ENCODE data around the gene SETD7. TPM values are rescaled to one million over a fixed set of nuclear protein-coding genes. Genes with fewer than 3 reads are reported as not detected.
A peak's percentile ranks its signal among the peaks of the same experiment; 100 is the strongest.

SETD7 gene
- total and polyA plus RNA-seq, 2 donors (not counting 1 experiment from before 2014, with no cell fraction given): 5.1 to 13.0 TPM

DNA sequence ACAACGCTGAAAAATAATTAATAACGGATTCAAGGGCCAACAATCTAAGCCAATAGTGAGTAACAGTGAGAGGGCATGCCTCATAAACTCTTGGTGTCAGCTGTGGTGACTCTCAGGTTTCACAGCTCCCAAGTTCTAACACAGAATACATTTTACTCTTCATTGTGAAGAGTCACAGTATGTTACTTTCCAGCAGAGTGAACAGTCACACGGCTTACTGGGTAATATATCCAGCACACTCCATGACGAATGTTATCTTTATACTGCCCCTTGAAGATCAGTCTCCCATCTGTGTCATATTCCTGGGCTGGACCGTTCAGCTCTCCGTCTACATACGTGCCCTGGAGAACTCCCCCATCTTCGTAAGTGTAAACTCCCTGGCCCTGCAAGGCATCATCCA, 23.1 kb downstream of the SETD7 start:
- peaks cover 0 to 12% of the 10 kb centered on the region in 2 experiments for H3K36me3 ChIP-seq (replicated peaks in 1 of 2; ENCODE audit: control extremely low read depth in 1 of 2, control insufficient read depth in 1 of 2, extremely low read depth in 1 of 2, insufficient read depth in 2 of 2, low read length in 1 of 2)
- TF ChIP-seq EZH2 (IDR thresholded peaks at IDR 0.05; ENCODE audit: borderline replicate concordance, insufficient read depth, low read depth, low read length, poor library complexity, severe bottlenecking): no peak
- no peak overlapping the region for H3K4me2 ChIP-seq (replicated peaks; ENCODE audit: low read depth, low read length, poor library complexity, severe bottlenecking)
- intact Hi-C loops (cut with micrococcal nuclease): loop anchor here (5.0 kb wide), 1 partner anchor 436 kb away; no protein-coding TSS in a partner anchor
- no peaks in the 10 kb centered on the region for H3K9me3 ChIP-seq (ENCODE audit: control extremely low read depth in 1 of 3, control insufficient read depth in 2 of 3, insufficient read depth in 1 of 3, low read length in 2 of 3)
- no peak overlapping the region for H3K27ac ChIP-seq (ENCODE audit: low read length in 2 of 2)
- Mint-ChIP-seq H3K4me3 (no peak overlapping the region), H3K4me1 (peaks cover 3% of the 10 kb centered on the region), H3K27me3 (no peaks in the 10 kb centered on the region), H3K9me3 (ENCODE audit: insufficient read depth) (no peaks in the 10 kb centered on the region), H3K27ac (no peak overlapping the region)
- H3K4me3 ChIP-seq (ENCODE audit: control extremely low read depth in 1 of 5, extremely low read depth in 1 of 5, insufficient read depth in 1 of 5, low read depth in 2 of 5, low read length in 4 of 5): no peak overlapping the region
- WGBS (ENCODE audit: insufficient coverage): 98% methylated on average over 4 of the region's 8 CpGs
- no peaks in the 10 kb centered on the region for H3K4me1 ChIP-seq (ENCODE audit: control insufficient read depth in 2 of 2, insufficient read depth in 2 of 2, low read length in 2 of 2)
- H4K20me1 ChIP-seq (ENCODE audit: control insufficient read depth, insufficient read depth, low read length, poor library complexity, severe bottlenecking): no peaks in the 10 kb centered on the region
- CTCF ChIA-PET: interaction anchor here (1.3 to 6.0 kb wide), 3 partner anchors 10 to 503 kb away, joined by 3 to 61 read pairs (median 9); no protein-coding TSS in a partner anchor
- ATAC-seq (ENCODE audit: low read depth) (no peak), DNase-seq (no peak)
- no peak overlapping the region for H2AFZ ChIP-seq (ENCODE audit: insufficient read depth, low read depth, low read length, poor library complexity, severe bottlenecking)
- no peaks in the 10 kb centered on the region for H3K27me3 ChIP-seq (replicated peaks in 1 of 4; ENCODE audit: control extremely low read depth in 1 of 4, control insufficient read depth in 3 of 4, insufficient read depth in 4 of 4, low read length in 3 of 4)
- POLR2A ChIA-PET: no interaction called here
- no peak overlapping the region for H3K9ac ChIP-seq (ENCODE audit: low read length)
- H3K79me2 ChIP-seq (ENCODE audit: control insufficient read depth, insufficient read depth, low read length): no peaks in the 10 kb centered on the region

DNA sequence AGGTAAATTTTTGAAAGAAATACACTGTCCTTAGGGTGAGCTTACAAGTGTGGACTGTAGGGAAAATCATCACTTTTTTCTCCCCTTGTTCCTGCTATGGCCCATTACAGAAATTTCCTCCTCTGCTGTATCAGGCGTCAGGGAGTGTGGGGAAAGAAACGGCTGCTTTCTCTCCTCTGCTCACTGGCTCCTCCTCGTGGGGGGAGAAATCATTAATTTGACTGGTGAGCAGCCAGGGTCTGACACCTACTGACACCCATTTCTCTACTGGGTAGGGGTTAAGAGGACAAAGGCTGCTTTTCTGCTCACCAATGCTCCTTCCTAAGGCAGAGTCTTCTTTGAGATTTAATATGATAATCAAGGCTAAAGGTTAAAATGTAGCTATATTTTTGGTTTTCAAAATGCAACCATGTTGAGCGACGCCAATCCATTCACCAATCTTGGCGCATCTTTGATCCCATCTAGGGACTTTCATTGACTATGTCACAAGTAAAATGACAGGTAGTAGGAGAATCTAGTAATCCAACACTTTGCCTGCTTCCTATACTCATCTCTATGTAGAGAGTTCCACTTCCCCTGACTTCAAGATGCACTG, 25.1 kb downstream of the SETD7 start:
- H3K4me3 Mint-ChIP-seq: no peak overlapping the region
- Histone ChIP-seq H2AFZ (ENCODE audit: insufficient read depth, low read depth, low read length, poor library complexity, severe bottlenecking) (no peak overlapping the region), H3K4me2 (replicated peaks; ENCODE audit: low read depth, low read length, poor library complexity, severe bottlenecking) (no peak overlapping the region), H3K36me3 (replicated peaks in 1 of 2; ENCODE audit: control extremely low read depth in 1 of 2, control insufficient read depth in 1 of 2, extremely low read depth in 1 of 2, insufficient read depth in 2 of 2, low read length in 1 of 2) (peaks cover 0 to 16% of the 10 kb centered on the region in 2 experiments), H3K27ac (ENCODE audit: low read length in 2 of 2) (no peak overlapping the region), H3K4me1 (ENCODE audit: control insufficient read depth in 2 of 2, insufficient read depth in 2 of 2, low read length in 2 of 2) (no peaks in the 10 kb centered on the region), H3K9me3 (ENCODE audit: control extremely low read depth in 1 of 3, control insufficient read depth in 2 of 3, insufficient read depth in 1 of 3, low read length in 2 of 3) (no peaks in the 10 kb centered on the region), H3K9ac (ENCODE audit: low read length) (no peak overlapping the region), H3K27me3 (replicated peaks in 1 of 4; ENCODE audit: control extremely low read depth in 1 of 4, control insufficient read depth in 3 of 4, insufficient read depth in 4 of 4, low read length in 3 of 4) (no peaks in the 10 kb centered on the region), H3K79me2 (ENCODE audit: control insufficient read depth, insufficient read depth, low read length) (no peaks in the 10 kb centered on the region), H3K4me3 (ENCODE audit: control extremely low read depth in 1 of 5, extremely low read depth in 1 of 5, insufficient read depth in 1 of 5, low read depth in 2 of 5, low read length in 4 of 5) (no peak overlapping the region), H4K20me1 (ENCODE audit: control insufficient read depth, insufficient read depth, low read length, poor library complexity, severe bottlenecking) (no peaks in the 10 kb centered on the region)
- no peak overlapping the region for H3K27ac Mint-ChIP-seq
- TF ChIP-seq, protein P1, sequence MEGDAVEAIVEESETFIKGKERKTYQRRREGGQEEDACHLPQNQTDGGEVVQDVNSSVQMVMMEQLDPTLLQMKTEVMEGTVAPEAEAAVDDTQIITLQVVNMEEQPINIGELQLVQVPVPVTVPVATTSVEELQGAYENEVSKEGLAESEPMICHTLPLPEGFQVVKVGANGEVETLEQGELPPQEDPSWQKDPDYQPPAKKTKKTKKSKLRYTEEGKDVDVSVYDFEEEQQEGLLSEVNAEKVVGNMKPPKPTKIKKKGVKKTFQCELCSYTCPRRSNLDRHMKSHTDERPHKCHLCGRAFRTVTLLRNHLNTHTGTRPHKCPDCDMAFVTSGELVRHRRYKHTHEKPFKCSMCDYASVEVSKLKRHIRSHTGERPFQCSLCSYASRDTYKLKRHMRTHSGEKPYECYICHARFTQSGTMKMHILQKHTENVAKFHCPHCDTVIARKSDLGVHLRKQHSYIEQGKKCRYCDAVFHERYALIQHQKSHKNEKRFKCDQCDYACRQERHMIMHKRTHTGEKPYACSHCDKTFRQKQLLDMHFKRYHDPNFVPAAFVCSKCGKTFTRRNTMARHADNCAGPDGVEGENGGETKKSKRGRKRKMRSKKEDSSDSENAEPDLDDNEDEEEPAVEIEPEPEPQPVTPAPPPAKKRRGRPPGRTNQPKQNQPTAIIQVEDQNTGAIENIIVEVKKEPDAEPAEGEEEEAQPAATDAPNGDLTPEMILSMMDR (IDR thresholded peaks at IDR 0.05): peak; percentile 82
- no peak for TF ChIP-seq EZH2 (IDR thresholded peaks at IDR 0.05; ENCODE audit: borderline replicate concordance, insufficient read depth, low read depth, low read length, poor library complexity, severe bottlenecking)
- peaks cover 3% of the 10 kb centered on the region for H3K4me1 Mint-ChIP-seq
- intact Hi-C loops (cut with micrococcal nuclease): loop anchor here (1.0 to 5.0 kb wide), 4 partner anchors 24 to 501 kb away; no protein-coding TSS in a partner anchor
- ChIA-PET POLR2A (no interaction called here), CTCF (interaction anchor here (0.9 to 6.0 kb wide), 18 partner anchors 8 to 1217 kb away, joined by 3 to 61 read pairs (median 6); partner anchors contain the start of gene SETD7)
- DNase-seq (peak; percentile 66), ATAC-seq (ENCODE audit: low read depth) (peak; percentile 76)
- no peaks in the 10 kb centered on the region for H3K27me3 Mint-ChIP-seq
- 67% methylated on average over 3 of the region's 6 CpGs for WGBS (ENCODE audit: insufficient coverage)
- H3K9me3 Mint-ChIP-seq (ENCODE audit: insufficient read depth): no peaks in the 10 kb centered on the region

All from B cell (primary cell).